Gastroesophageal sphincter (tissue), 3 donors: ENCODE data around the gene SLC9A5.

Experiments used
- CTCF ChIP-seq, 4 experiments: fragments of 200-600 bp in 2 of 4; fragments of 450-650 bp in 2 of 4; sonication (generic) in 1 of 4; IDR thresholded peaks; one replicate each; pipeline ENCODE4 v1.5.1; 2017 to 2019; ENCODE audit warnings: antibody characterized with exemption in 4 of 4, mild to moderate bottlenecking in 2 of 4, moderate library complexity in 2 of 4
- EP300 ChIP-seq: sonication (generic); formaldehyde crosslinking; IDR thresholded peaks from one replicate; pipeline ENCODE4 v1.6.1; 2017; ENCODE audit warnings: antibody characterized with exemption, mild to moderate bottlenecking
- POLR2A ChIP-seq, 2 donors: fragments of 450-650 bp; IDR thresholded peaks; one replicate each; pipeline ENCODE4 v1.6.1; 2017; ENCODE audit warnings: antibody characterized with exemption in 2 of 2, mild to moderate bottlenecking in 2 of 2, moderate library complexity in 1 of 2
- POLR2AphosphoS5 ChIP-seq: sonication (generic); formaldehyde crosslinking; IDR thresholded peaks from one replicate; pipeline ENCODE4 v1.6.1; 2017; ENCODE audit warnings: antibody characterized with exemption

DNA sequence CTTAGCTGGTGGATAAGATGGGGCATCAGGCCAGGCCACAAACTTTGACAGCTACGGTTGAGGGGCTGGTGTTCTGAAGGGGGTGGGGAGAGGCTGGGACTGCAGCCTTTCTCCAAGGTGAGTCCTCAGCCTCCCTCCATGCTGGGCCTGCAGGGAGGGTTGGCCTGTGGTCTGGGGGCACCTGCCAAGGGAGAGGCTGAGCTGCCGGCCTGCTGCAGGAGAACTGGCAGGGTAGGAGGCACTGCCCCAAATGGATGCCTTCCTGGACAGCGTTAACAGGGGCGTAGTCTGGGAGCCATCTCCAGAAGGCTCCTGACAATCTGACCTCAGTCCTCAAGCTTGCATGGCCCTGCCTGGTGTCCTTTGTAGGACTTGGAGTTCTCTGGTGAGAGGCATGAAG is 44.7 kb upstream of the SLC9A5 start:
- TF ChIP-seq POLR2A (IDR thresholded peaks at IDR 0.05) (no peak), EP300 (no peak), CTCF (IDR thresholded peaks at IDR 0.05) (no peak), POLR2AphosphoS5 (no peak)
